SW 1271 (cell line): ENCODE measurements around the gene CYP4F22.

Experiments used
- DNase-seq, 2 experiments: peaks; one replicate each; lab custom pipeline; 2025; lab: John Stamatoyannopoulos, UW

The CYP4F22 gene

DNA sequence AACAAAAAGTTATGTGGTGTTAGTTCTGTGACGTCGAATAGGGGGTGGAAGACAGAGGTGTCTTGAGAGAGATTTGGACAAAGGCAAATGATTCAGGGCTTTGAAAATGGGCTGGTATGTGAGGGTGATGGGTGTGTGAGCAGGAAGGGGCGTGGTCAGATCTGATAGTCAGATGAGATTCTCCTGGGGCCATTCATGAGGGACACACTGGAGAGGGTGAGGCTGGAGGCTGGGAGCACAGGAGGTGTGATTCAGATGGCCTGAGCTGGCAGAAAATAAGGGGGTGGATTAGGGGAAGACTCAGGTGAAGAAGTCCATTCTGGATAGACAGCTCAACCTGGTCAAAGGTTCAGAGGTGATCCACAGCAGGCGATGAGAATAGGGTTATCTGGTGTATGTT, 28.0 kb downstream of the CYP4F22 start:
- no peak for DNase-seq

DNA sequence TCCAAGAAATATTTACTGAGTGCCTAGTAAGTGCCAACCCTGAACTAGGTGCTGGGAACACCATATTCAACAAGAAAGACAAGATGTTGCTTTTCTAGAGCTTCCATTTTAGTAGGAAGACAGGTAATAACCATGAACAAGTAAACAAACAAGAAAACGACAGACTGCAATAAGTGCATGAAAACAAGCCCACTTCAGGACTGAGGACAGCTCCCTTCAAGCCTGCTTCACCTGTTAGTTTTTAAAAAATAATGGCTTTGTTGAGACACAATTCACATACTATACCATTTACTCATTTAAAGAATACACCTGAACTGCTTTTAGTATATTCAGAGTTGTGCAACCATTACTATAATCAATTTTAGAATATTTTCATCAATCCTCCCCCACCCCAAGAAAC, 30.4 kb downstream of the CYP4F22 start:
- DNase-seq, result no peak

DNA sequence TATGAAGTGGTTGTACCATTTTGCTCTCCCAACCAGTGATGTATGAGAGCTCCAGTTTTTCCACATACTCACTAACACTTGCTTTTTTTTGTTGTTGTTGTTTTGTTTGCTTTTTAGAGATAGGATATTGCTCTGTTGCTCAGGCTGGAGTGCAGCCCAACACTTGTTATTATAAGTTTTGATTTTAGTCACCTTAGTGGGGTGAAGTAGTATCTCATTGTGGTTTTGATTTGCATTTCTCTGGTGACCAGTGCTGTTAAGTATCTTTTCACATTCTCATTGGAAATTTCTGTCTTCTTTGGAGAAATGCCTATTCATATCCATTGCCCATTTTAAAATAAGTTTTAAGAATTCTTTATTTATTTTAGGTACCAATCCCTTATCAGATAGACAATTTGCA, 31.3 kb downstream of the CYP4F22 start:
- no peak for DNase-seq

- no peak for DNase-seq
These were observed 32.1 kb downstream of the CYP4F22 start for GRCh38 chr19:15540435-15540834.

DNA sequence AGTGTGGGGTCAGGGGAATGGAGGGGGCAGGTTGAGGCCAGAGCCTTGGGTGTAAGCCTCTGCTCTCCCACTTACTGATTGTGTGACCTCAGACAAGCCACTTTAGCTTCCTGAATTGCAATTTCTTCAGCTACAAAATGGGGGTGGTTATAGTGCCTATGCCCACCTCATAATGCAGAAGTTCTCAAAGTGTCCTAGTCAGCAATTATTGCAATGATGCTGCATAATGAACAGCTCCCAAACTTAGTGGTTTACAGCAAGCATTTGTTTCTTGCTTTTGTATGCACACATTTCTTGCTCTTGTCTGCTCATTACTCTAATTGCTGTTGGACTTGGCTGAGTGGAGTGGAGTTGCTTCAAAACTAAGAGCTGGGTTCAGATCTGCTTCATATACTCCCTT, 36.0 kb downstream of the CYP4F22 start:
- DNase-seq, result no peak

- DNase-seq, result no peak
These were observed 36.6 kb downstream of the CYP4F22 start for GRCh38 chr19:15544970-15545369.

- DNase-seq, result no peak
These were observed 40.3 kb downstream of the CYP4F22 start for GRCh38 chr19:15548648-15549047.

GRCh38 chr19:15549581-15549980, 41.3 kb downstream of the CYP4F22 start:
- DNase-seq, result no peak

DNA sequence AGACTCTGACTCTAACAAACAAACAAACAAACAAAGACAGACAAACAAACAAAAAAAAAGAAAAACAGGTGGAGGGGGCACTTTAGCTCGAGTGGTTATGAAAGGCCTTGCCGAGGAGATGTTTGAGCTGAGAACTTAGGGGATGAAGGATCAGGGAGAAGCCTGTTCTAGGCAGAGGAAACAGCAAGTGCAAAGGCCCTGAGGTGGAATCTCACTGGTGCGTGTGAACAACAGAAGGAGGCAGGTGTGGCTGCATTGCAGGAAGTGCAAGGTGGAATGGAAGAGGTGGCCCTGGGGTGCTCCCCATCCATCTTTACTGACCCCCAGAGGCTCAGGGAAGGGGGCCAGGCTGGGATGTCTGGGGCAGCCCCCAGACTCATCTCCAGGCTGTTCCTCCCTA, 41.9 kb downstream of the CYP4F22 start:
- DNase-seq, result no peak

- DNase-seq, result no peak
These were observed 42.6 kb downstream of the CYP4F22 start for GRCh38 chr19:15550929-15551292.

GRCh38 chr19:15551293-15552004, 43.1 kb downstream of the CYP4F22 start:
- no peak for DNase-seq

DNA sequence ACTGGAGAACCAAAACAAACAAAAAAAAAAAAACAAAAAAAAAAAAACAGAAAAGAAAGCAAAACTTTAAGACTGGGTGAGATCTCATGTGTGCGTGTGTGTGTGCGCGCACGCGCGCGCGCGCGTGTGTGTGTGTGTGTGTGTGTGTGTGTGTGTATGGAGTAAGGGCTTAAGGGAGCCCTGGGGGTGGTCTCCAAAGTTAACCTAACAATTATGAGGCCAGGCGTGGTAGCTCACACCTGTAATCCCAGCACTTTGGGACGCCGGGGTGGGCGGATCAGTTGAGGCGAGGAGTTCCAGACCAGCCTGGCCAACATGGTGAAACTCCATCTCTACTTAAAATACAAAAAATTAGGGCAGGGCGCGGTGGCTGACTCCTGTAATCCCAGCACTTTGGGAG, 46.7 kb downstream of the CYP4F22 start:
- no peak for DNase-seq

DNA sequence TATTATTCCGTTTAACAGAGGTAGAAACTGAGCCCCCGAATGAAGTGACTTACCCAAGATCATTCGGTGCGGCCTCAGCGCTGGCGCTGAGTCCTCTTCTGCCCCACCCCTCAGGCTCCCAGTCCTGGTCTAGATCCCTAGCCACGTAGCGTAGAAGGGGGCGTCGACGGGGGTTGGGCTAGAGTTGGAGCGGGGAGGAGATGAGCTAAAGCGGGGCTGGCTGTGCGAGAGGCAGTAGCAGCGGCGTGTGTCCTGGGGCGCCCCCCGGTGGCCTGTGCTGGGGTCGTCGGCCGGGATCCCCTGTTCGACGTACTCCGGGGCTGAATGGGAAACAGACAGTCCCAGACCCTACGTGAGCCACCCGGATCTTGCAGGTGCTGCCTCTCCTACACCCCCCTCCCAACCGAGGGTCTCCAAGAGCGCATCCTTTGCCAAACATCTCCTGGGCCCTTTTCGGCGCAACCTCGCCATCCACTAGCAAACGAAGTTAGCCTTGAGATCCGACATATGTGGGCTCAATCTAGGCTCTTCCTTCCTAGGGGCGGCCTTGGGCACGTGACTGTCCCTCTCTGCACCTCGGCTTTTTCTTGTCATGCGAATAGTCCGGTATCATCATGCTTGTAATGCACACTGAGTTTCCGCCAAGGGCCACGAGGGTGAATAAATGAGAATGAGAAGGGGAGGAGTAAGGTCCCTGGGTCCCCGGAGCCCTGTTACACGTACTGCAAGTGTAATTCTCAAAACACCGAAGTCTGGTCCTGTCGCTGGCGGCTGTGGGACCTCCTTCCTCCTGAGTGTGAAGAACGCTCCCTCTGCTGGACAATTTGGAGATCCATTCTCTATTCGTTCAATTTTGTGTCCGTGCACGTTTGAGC, 47.7 kb downstream of the CYP4F22 start:
- peak; percentile 85 to 93 for DNase-seq

DNA sequence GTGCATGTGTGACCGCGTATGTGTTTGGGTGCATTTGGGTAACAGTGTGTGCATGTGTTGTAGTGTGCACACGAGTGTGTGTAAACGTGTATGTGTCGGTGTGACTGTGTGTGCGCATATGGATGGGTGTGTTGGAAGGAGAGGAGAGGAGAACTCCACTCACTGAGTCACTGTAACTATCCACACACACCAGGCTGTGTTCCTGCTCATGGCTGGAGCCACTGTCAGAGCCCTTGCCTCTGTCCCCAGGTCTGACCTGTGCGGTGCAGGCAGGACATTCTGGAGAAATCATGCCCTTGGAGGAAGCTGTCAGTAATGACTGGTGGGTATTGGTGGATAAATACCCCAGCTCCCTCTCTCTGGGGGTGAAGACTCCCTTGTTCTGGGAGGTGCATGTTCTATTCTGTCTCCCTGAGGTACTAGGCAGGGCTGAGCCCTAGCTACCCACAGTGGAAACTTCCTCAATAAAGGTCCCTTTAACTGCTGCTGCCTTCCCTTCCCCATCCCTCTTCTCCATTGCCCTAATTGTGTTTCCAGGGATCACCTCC, 48.4 kb downstream of the CYP4F22 start:
- no peak for DNase-seq

DNA sequence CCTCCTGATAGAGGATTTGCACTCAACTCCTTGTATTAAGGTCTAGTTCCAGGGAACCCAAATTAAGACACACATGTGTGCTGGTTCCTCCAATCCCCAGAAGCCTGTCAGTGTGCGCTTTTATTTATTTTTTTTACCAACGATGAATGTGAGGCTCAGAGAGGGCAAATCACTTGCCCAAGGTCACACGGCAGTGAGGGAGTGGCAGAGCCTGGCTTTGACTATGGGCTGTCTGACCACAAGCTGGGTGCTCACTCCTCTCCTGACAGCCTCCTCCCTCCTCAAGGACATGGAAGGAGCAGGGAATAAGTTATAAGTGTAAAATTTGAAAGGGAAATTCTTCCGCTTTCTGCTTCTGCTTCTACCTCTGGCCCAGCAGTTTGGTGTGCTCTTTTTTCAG, 48.9 kb downstream of the CYP4F22 start:
- no peak for DNase-seq

DNA sequence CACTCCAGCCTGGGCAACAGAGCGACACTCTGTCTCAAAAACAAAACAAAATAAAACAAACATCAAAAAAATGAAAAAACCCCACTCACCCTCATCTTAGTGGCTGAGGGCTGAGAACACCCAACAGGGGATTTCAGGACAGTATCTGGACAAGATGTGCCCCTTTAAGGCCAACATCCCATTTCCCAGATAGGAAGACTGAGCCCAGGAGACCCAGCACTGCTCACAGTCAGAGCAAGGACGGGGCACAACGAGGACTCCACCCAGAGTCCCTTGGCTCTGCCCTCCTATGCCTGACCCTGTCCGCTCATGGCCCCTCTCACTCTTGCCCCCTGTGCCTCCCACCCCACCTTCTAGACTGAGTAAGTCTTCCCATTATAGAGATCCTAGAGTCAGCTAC, 53.8 kb downstream of the CYP4F22 start:
- no peak for DNase-seq

- DNase-seq, result no peak
These were observed 54.5 kb downstream of the CYP4F22 start for GRCh38 chr19:15562861-15563260.

GRCh38 chr19:15563325-15563794, 55.0 kb downstream of the CYP4F22 start:
- DNase-seq, result no peak

DNA sequence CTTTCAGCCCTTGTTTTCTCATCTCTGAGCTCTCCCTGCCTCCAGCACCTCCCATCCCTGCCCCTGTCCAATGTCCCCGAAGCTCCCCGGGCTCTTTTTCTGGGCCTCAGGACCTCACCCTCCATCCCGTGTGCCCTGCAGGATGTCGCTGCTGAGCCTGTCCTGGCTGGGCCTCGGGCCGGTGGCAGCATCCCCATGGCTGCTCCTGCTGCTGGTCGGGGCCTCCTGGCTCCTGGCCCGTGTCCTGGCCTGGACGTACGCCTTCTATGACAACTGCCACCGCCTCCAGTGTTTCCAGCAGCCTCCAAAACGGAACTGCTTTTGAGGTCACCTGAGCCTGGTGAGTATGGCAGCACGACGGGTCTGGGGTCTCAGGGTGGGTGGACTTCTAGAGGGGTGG, 55.6 kb downstream of the CYP4F22 start:
- no peak for DNase-seq

- DNase-seq, result no peak
These were observed 56.3 kb downstream of the CYP4F22 start for GRCh38 chr19:15564534-15565168.

DNA sequence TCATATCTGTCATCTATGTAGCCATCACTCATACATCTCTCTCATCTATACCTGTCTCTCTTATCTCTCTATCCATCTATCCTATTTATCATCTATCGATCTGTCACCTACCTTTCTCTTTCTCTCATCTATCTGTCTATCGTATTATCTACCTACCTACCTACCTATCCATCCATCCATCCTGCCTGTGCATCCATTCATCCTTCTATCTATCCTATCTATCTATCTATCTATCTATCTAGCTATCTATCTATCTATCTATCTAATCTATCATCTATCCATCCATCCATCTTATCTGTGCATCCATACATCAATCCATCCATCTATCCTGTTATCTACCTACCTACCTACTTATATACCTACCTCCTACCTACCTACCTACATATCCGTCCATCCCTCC, 62.1 kb downstream of the CYP4F22 start:
- DNase-seq, result no peak

- DNase-seq, result no peak
These were observed 67.1 kb downstream of the CYP4F22 start for GRCh38 chr19:15575406-15575805.
